Activated CD8-positive, alpha-beta T cell treated with anti-CD3 and anti-CD28 coated beads for 36 hours (primary cell): Measurements from ENCODE around the gene CDT1. TPM values are rescaled to one million over a fixed set of nuclear protein-coding genes. Genes with fewer than 3 reads are reported as not detected.

Source experiments
- ATAC-seq: fragments of 200-7000 bp; cut with Tn5 transposase; one replicate; pipeline ENCODE4 v1.10.0; 2021; ENCODE audit warnings: mild to moderate bottlenecking, moderate library complexity
- CTCF ChIA-PET: fragments of 350-600 bp; sonication (Branson Sonifier 250); formaldehyde crosslinking; loops from one replicate; lab custom pipeline; 2021; ENCODE audit warnings: antibody characterized with exemption; lab: Charles Lee
- POLR2A ChIA-PET: fragments of 350-600 bp; sonication (Branson Sonifier 250); formaldehyde crosslinking; loops from one replicate; lab custom pipeline; 2021; ENCODE audit warnings: antibody characterized with exemption; lab: Charles Lee
- DNase-seq: peaks from one replicate; pipeline ENCODE4 v3.0.0-alpha.2; 2020
- H3K27ac Mint-ChIP-seq: one replicate; pipeline ENCODE4 v1.8.0; 2021; ENCODE audit warnings: mild to moderate bottlenecking, mixed read lengths
- H3K27me3 Mint-ChIP-seq: one replicate; pipeline ENCODE4 v1.8.0; 2021; ENCODE audit warnings: mixed read lengths
- H3K36me3 Mint-ChIP-seq: one replicate; pipeline ENCODE4 v1.8.0; 2021; ENCODE audit warnings: low read depth, mixed read lengths
- H3K4me1 Mint-ChIP-seq: one replicate; pipeline ENCODE4 v1.8.0; 2021; ENCODE audit warnings: low read depth, mixed read lengths
- H3K4me3 Mint-ChIP-seq: one replicate; pipeline ENCODE4 v1.8.0; 2021; ENCODE audit warnings: mild to moderate bottlenecking, moderate library complexity, mixed read lengths
- H3K9me3 Mint-ChIP-seq: one replicate; pipeline ENCODE4 v1.8.0; 2021; ENCODE audit warnings: mixed read lengths
- intact Hi-C: fragments of 100-400 bp; cut with micrococcal nuclease; formaldehyde crosslinking; loops from one replicate; pipeline ENCODE4 v1.10.0; 2022
- total RNA-seq, 2 experiments: library from RNA; stranded (reverse); gene quantifications; one replicate each; pipeline ENCODE4 v1.2.3, GENCODE V29; 2021
- TF ChIP-seq, protein P1 (sequence below): fragments of 200-600 bp; IDR thresholded peaks from one replicate; pipeline ENCODE4 v1.8.0; 2022; ENCODE audit warnings: antibody characterized with exemption, mild to moderate bottlenecking

Gene CDT1
- total RNA-seq, 2 experiments from 2014 or later, result 180 to 182 TPM

DNA sequence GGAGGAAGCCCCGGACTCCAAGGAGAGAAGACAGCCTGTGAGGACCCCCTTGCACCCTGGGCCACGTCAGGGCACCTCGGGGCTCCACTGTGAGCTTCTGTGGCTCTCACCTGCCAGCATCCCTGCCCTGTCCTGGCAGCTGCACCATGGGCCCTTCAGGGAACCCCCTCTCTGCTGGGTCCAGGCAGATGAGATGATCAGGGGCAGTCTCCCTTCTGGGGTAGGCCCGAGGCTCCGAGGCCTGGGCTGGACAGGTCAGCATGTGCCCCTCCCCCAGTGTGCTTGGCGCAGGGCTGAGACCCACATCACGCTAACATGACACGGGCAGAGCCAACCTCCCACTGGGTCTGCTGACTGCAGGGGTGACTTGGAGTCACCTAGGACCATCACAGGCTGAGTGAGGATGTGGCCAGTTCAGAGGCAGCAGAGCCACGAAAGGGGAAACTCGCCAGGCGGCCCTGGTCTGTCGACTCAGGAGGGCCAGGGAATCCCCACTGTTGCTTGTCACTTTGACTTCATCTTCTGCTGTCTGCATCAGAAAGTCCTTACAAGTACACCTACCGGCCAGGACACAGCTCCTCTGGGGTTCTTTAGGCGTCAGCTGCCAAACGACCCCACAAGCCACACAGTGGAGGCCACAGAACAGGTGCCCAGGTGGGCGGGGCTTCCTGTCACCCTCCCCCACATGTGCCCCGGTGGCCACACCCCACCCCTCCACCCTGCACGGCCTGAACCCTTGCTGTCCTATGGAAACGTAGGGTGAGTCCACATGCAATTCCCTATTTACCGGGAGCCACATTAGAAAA is 50.9 kb downstream of the CDT1 start:
- CTCF ChIA-PET, result interaction anchor here (0.9 kb wide), 1 partner anchor 362 kb away, joined by 3 read pairs; no protein-coding TSS in a partner anchor
- no peak overlapping the region for H3K27ac Mint-ChIP-seq
- peak overlapping the region; percentile 73 for H3K4me3 Mint-ChIP-seq

DNA sequence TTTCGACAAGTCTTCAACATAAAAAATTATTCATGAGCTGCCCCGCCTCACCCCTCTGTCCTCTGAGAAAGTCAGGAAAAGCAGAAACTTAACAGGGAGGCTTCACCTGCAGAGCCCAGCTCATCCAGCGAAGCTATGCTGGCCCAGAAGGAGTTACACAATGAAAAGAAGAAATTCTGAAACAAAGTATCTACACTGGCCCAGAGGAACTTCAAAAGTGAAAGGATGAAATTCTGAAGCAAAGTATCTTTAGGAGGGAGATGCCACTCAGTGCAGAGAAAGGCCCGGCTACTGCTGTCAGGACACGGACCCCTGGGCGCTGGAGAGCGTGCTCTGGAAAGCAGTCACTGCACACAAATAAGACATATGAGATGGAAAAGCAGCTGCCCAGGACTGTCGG is 51.6 kb downstream of the CDT1 start:
- no peak for ATAC-seq
- peaks cover 31% of the 10 kb centered on the region for H3K4me1 Mint-ChIP-seq
- peak overlapping the region; percentile 25 for H3K27ac Mint-ChIP-seq
- intact Hi-C loops, result no loop called here
- peaks cover 16% of the 10 kb centered on the region for H3K36me3 Mint-ChIP-seq
- ChIA-PET POLR2A (no interaction called here), CTCF (interaction anchor here (0.9 kb wide), 1 partner anchor 361 kb away, joined by 3 read pairs; no protein-coding TSS in a partner anchor)
- H3K27me3 Mint-ChIP-seq, result no peaks in the 10 kb centered on the region
- no peaks in the 10 kb centered on the region for H3K9me3 Mint-ChIP-seq
- TF ChIP-seq, protein P1, sequence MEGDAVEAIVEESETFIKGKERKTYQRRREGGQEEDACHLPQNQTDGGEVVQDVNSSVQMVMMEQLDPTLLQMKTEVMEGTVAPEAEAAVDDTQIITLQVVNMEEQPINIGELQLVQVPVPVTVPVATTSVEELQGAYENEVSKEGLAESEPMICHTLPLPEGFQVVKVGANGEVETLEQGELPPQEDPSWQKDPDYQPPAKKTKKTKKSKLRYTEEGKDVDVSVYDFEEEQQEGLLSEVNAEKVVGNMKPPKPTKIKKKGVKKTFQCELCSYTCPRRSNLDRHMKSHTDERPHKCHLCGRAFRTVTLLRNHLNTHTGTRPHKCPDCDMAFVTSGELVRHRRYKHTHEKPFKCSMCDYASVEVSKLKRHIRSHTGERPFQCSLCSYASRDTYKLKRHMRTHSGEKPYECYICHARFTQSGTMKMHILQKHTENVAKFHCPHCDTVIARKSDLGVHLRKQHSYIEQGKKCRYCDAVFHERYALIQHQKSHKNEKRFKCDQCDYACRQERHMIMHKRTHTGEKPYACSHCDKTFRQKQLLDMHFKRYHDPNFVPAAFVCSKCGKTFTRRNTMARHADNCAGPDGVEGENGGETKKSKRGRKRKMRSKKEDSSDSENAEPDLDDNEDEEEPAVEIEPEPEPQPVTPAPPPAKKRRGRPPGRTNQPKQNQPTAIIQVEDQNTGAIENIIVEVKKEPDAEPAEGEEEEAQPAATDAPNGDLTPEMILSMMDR, result no peak
- peak overlapping the region; percentile 73 for H3K4me3 Mint-ChIP-seq
- DNase-seq, result no peak

More for the DNA sequence above, 50.9 kb downstream of the CDT1 start:
- Mint-ChIP-seq H3K4me1 (peaks cover 31% of the 10 kb centered on the region), H3K9me3 (no peaks in the 10 kb centered on the region), H3K36me3 (peaks cover 12% of the 10 kb centered on the region), H3K27me3 (no peaks in the 10 kb centered on the region)
- POLR2A ChIA-PET, result interaction anchor here (1.3 kb wide), 1 partner anchor 36 kb away, joined by 3 read pairs; no protein-coding TSS in a partner anchor
- ATAC-seq (peak; percentile 6), DNase-seq (peak; percentile 59)
- TF ChIP-seq, protein P1, result no peak
- intact Hi-C loops, result no loop called here

GRCh38 chr16:88855736-88856121 is 52.1 kb downstream of the CDT1 start:
- TF ChIP-seq, protein P1, result no peak
- intact Hi-C loops, result no loop called here
- H3K4me1 Mint-ChIP-seq, result peaks cover 31% of the 10 kb centered on the region
- ATAC-seq (no peak), DNase-seq (no peak)
- peaks cover 16% of the 10 kb centered on the region for H3K36me3 Mint-ChIP-seq
- H3K4me3 Mint-ChIP-seq, result peak overlapping the region; percentile 73
- CTCF ChIA-PET, result no interaction called here
- H3K27ac Mint-ChIP-seq, result peak overlapping the region; percentile 46
- H3K27me3 Mint-ChIP-seq, result no peaks in the 10 kb centered on the region
- no peaks in the 10 kb centered on the region for H3K9me3 Mint-ChIP-seq
- POLR2A ChIA-PET, result no interaction called here

DNA sequence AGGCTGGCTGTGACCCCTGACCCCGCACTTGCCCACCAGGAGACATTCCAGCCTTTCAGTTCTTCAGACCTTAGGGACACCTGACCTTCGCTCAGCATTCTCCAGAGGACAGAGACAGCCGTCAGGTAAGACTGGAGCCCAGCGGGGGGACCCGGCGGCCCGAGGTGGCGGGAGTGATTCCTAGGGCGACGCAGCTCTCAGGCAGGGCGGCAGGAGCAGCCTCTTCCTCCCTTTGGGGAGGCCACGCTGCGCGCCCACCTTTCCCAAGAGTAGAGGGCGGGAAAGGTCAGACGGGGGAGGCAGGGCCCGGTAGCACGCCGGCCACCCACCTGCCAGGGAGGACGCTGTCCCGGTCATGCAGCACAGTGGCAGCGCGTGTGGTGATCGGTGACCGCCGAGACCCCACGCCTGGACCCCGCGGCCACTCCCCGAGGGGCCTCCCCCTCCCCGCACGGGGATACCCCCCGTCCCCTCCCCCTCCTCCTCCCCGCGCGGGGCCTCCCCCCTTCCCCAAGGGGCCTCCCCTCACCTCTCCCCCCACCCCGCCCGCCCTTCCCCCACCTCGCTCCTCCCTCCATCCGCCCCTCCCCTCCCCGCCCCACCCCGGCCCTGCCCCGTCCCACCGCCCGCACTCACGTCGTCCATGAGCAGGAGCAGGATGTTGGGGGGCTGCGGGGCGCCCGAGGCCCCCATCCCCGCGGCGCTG is 52.7 kb downstream of the CDT1 start:
- CTCF ChIA-PET, result interaction anchor here (1.0 to 2.8 kb wide), 10 partner anchors 10 to 241 kb away, joined by 3 to 66 read pairs (median 4); partner anchors contain the start of gene APRT
- intact Hi-C loops, result no loop called here
- Mint-ChIP-seq H3K27ac (peak overlapping the region; percentile 46), H3K36me3 (peaks cover 16% of the 10 kb centered on the region), H3K9me3 (no peaks in the 10 kb centered on the region), H3K4me1 (peaks cover 31% of the 10 kb centered on the region), H3K27me3 (no peaks in the 10 kb centered on the region), H3K4me3 (peak overlapping the region; percentile 92)
- POLR2A ChIA-PET, result interaction anchor here (0.7 to 2.2 kb wide), 4 partner anchors 11 to 46 kb away, joined by 3 to 10 read pairs (median 5); no protein-coding TSS in a partner anchor
- ATAC-seq, result peak; percentile 42
- DNase-seq, result peak; percentile 23
- TF ChIP-seq, protein P1, result no peak
